Measurements from ENCODE around the gene FAM83B.

DNA sequence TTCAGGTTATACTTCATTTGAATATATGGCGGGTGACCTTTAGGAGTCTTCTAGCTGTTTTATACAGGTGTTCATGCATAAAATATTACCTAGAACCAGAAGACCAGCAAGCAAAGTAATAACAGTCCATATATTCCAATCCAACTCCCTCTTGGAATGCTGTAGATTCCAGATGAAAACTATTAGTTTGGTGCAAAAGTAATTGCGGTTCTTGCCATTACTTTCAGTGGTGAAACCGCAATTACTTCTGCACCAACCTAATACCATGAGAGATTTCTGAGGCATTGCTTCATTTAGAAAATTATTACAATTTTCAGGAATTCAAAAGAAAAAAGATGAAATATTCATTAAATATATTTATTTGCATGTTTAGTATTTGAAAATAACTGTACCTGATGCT is 62.6 kb downstream of the FAM83B start:
- TF ChIP-seq CTCF (IDR thresholded peaks at IDR 0.05; ENCODE audit: insufficient read depth, low read depth, low read length) (no peak), EZH2 (IDR thresholded peaks at IDR 0.05; ENCODE audit: insufficient read depth, low read length) (no peak)
